Psoas muscle (tissue), 8 donors: ENCODE data around the gene DIO1. TPM values are rescaled to one million over a fixed set of nuclear protein-coding genes. Genes with fewer than 3 reads are reported as not detected.

Source experiments
- ATAC-seq, 4 donors: fragments of 200-7000 bp; cut with Tn5 transposase; one replicate each; pipeline ENCODE4 v1.9.1; 2020; ENCODE audit warnings: moderate library complexity in 3 of 4, mild to moderate bottlenecking in 2 of 4
- DNase-seq, 2 donors: peaks; one replicate each; pipeline ENCODE4 v3.0.0-alpha.2; 2020
- H3K27ac ChIP-seq: fragments of 200-600 bp; one replicate; pipeline ENCODE4 v1.8.0; 2022
- H3K27me3 ChIP-seq, 3 donors: fragments of 200-600 bp in 1 of 3; one replicate each; pipeline versions ENCODE4 v1.6.1 to v1.8.0; 2013 to 2022; ENCODE audit warnings: low read length in 2 of 3, mild to moderate bottlenecking in 2 of 3, moderate library complexity in 1 of 3; ENCODE audit not compliant: insufficient read depth in 3 of 3
- H3K36me3 ChIP-seq, 2 donors: fragments of 200-600 bp in 1 of 2; one replicate each; pipeline versions ENCODE4 v1.6.1 to v1.8.0; 2013 to 2022; ENCODE audit warnings: low read depth in 1 of 2, mild to moderate bottlenecking in 1 of 2, moderate library complexity in 1 of 2; ENCODE audit not compliant: insufficient read depth in 1 of 2
- H3K4me1 ChIP-seq: fragments of 200-600 bp; one replicate; pipeline ENCODE4 v1.8.0; 2022
- H3K4me3 ChIP-seq: fragments of 200-600 bp; one replicate; pipeline ENCODE4 v1.8.0; 2022; ENCODE audit warnings: mild to moderate bottlenecking
- H3K9me3 ChIP-seq: fragments of 200-600 bp; one replicate; pipeline ENCODE4 v1.8.0; 2022
- CTCF ChIP-seq: fragments of 200-600 bp; IDR thresholded peaks from one replicate; pipeline ENCODE4 v1.8.0; 2022; ENCODE audit warnings: antibody characterized with exemption
- WGBS, 3 donors: extraction: QIAGEN DNeasy Blood & Tissue Kit; methylation state at CpG; one replicate each; pipeline versions ENCODE4 v1.1.6 to v1.1.7; 2013; 5-methylcytosine and 5-hydroxymethylcytosine counted together
- intact Hi-C, 2 donors: fragments of 100-400 bp; cut with DNase I; formaldehyde crosslinking; loops; one replicate each; pipeline versions ENCODE4 v1.11.0 to v1.14.2; 2022
- polyA plus RNA-seq, 3 donors: library from polyadenylated mRNA; stranded (reverse); fragments of 200-250 nt; gene quantifications; one replicate each; pipeline ENCODE4 v1.2.3, GENCODE V29; 2013
- total RNA-seq, 4 donors: library from RNA; stranded (reverse); fragmentation: NEBNext Ultra II Directional in 2 of 4; extraction: Animal tissue kit (Norgen Biotek cat#: 25700) in 2 of 4; gene quantifications; one replicate each; pipeline versions ENCODE4 v1.2.1 to v1.2.4, GENCODE V29; 2021 to 2023
- donor health status: healthy with polysubstance abuse.
- donor health status: DM: no; HTN: no; CAD: no; lungs with moderate emphysema.
- donor health status: Bipolar disorder and iron deficiency.
- donor health status: healthy.
- donor health status: DM: yes; HTN: yes; CAD: no.
- donor health status: DM: no; HTN: no; CAD: no.
- donor health status: DM: no; HTN: no; CAD: no.
- donor health status: DM: yes; HTN: yes; CAD: no.

Gene DIO1
- total and polyA plus RNA-seq, 7 donors = not detected

- no peak for ATAC-seq
- H3K9me3 ChIP-seq = no peaks in the 10 kb centered on the region
- H3K36me3 ChIP-seq = no peaks in the 10 kb centered on the region
- no peak for TF ChIP-seq CTCF
- WGBS, 3 donors = 92 to 97% (median 94%) methylated on average over 4 of the region's 4 CpGs
- no peaks in the 10 kb centered on the region for H3K4me1 ChIP-seq
- no peak for DNase-seq
- no peak overlapping the region for H3K4me3 ChIP-seq
- no peak overlapping the region for H3K27ac ChIP-seq
- intact Hi-C loops = no loop called here
- no peaks in the 10 kb centered on the region for H3K27me3 ChIP-seq
These were observed 12.1 kb downstream of the DIO1 start for GRCh38 chr1:53906121-53906520.

GRCh38 chr1:53909946-53910345, 16.0 kb downstream of the DIO1 start:
- Histone ChIP-seq H3K9me3 (no peaks in the 10 kb centered on the region), H3K4me3 (no peak overlapping the region), H3K4me1 (no peaks in the 10 kb centered on the region), H3K27ac (no peak overlapping the region), H3K27me3 (no peaks in the 10 kb centered on the region), H3K36me3 (no peaks in the 10 kb centered on the region)
- ATAC-seq = no peak
- TF ChIP-seq CTCF = no peak
- 79 to 91% (median 84%) methylated on average over 3 of the region's 3 CpGs for WGBS, 3 donors
- intact Hi-C loops = no loop called here
- no peak for DNase-seq

- H3K27me3 ChIP-seq = no peaks in the 10 kb centered on the region
- DNase-seq = no peak
- 96 to 97% (median 97%) methylated on average over 4 of the region's 4 CpGs for WGBS, 3 donors
These were observed 17.5 kb downstream of the DIO1 start for GRCh38 chr1:53911442-53911841.

GRCh38 chr1:53913352-53914033, 19.5 kb downstream of the DIO1 start:
- H3K27ac ChIP-seq = no peak overlapping the region
- intact Hi-C loops = no loop called here
- no peak overlapping the region for H3K4me3 ChIP-seq
- peaks cover 2 to 4% of the 10 kb centered on the region in 2 donors for H3K36me3 ChIP-seq
- no peak for TF ChIP-seq CTCF
- no peaks in the 10 kb centered on the region for H3K27me3 ChIP-seq
- no peaks in the 10 kb centered on the region for H3K4me1 ChIP-seq
- DNase-seq (no peak), ATAC-seq (no peak)
- H3K9me3 ChIP-seq = no peaks in the 10 kb centered on the region
- 81 to 92% (median 84%) methylated on average over 5 of the region's 5 CpGs for WGBS, 3 donors

More at GRCh38 chr1:53911442-53911841, 17.5 kb downstream of the DIO1 start:
- intact Hi-C loops = no loop called here
- Histone ChIP-seq H3K27ac (no peak overlapping the region), H3K4me1 (no peaks in the 10 kb centered on the region), H3K36me3 (peaks cover 2 to 4% of the 10 kb centered on the region in 2 donors), H3K4me3 (no peak overlapping the region), H3K9me3 (no peaks in the 10 kb centered on the region)
- ATAC-seq = no peak
- TF ChIP-seq CTCF = no peak

GRCh38 chr1:53918343-53918742, 24.4 kb downstream of the DIO1 start:
- Histone ChIP-seq H3K9me3 (no peaks in the 10 kb centered on the region), H3K27ac (no peak overlapping the region), H3K4me1 (no peaks in the 10 kb centered on the region), H3K4me3 (no peak overlapping the region), H3K27me3 (no peaks in the 10 kb centered on the region), H3K36me3 (peaks cover 2 to 15% of the 10 kb centered on the region in 2 donors)
- DNase-seq (no peak), ATAC-seq (no peak)
- WGBS, 3 donors = 81 to 86% (median 82%) methylated on average over 5 of the region's 5 CpGs
- intact Hi-C loops = no loop called here
- TF ChIP-seq CTCF = no peak
